Skeletal muscle satellite cell (primary cell): ENCODE measurements around the gene RPS6KA5.
"Not testable (repeated sequence)": the region's sequence is repeated elsewhere in the genome, so short reads cannot be mapped to it uniquely, and the experiment has no call there.

Source experiments
- H3K27me3 ChIP-seq: 2 replicates; pipeline ENCODE4 v1.7.0; 2013; ENCODE audit warnings: low read length; ENCODE audit not compliant: control insufficient read depth, insufficient read depth
- H3K36me3 ChIP-seq: 2 replicates; pipeline ENCODE4 v1.7.0; 2013; ENCODE audit warnings: mild to moderate bottlenecking, control low read depth, low read length; ENCODE audit not compliant: insufficient read depth
- H3K4me1 ChIP-seq: 2 replicates; pipeline ENCODE4 v1.7.0; 2013; ENCODE audit warnings: low read length; ENCODE audit not compliant: control insufficient read depth, insufficient read depth
- H3K4me2 ChIP-seq: 2 replicates; pipeline ENCODE4 v1.7.0; 2013; ENCODE audit warnings: mild to moderate bottlenecking, low read length
- H3K4me3 ChIP-seq: 2 replicates; pipeline ENCODE4 v1.7.0; 2013; ENCODE audit warnings: low read length
- H3K9ac ChIP-seq: 2 replicates; pipeline ENCODE4 v1.7.0; 2013; ENCODE audit warnings: mild to moderate bottlenecking, low read depth, low read length, moderate library complexity
- H3K9me3 ChIP-seq: replicated peaks from 2 replicates; pipeline ENCODE4 v1.7.0; 2013; ENCODE audit warnings: mild to moderate bottlenecking, control low read depth, low read length

Gene RPS6KA5

GRCh38 chr14:90856115-90856514 lies 204.3 kb downstream of the RPS6KA5 start:
- not testable (repeated sequence) for H3K36me3 ChIP-seq, H3K9ac ChIP-seq, H3K4me3 ChIP-seq, H3K27me3 ChIP-seq, H3K4me1 ChIP-seq, H3K4me2 ChIP-seq, H3K9me3 ChIP-seq

GRCh38 chr14:90853116-90853515 lies 207.3 kb downstream of the RPS6KA5 start:
- Histone ChIP-seq H3K9ac (no peak overlapping the region), H3K4me2 (no peak overlapping the region), H3K9me3 (no peaks in the 10 kb centered on the region), H3K4me1 (peaks cover 15% of the 10 kb centered on the region), H3K27me3 (no peaks in the 10 kb centered on the region), H3K4me3 (no peak overlapping the region), H3K36me3 (no peaks in the 10 kb centered on the region)

GRCh38 chr14:90851327-90852036 lies 209.0 kb downstream of the RPS6KA5 start:
- Histone ChIP-seq H3K36me3 (no peaks in the 10 kb centered on the region), H3K27me3 (no peaks in the 10 kb centered on the region), H3K4me2 (no peak overlapping the region), H3K4me3 (no peak overlapping the region), H3K4me1 (peaks cover 22% of the 10 kb centered on the region), H3K9me3 (no peaks in the 10 kb centered on the region), H3K9ac (peak overlapping the region; percentile 26)

- Histone ChIP-seq H3K4me1 (peaks cover 28% of the 10 kb centered on the region), H3K9me3 (no peaks in the 10 kb centered on the region), H3K4me3 (peak overlapping the region; percentile 1), H3K9ac (peak overlapping the region; percentile 69), H3K27me3 (no peaks in the 10 kb centered on the region), H3K36me3 (no peaks in the 10 kb centered on the region), H3K4me2 (peak overlapping the region; percentile 71)
Observed at GRCh38 chr14:90850487-90850886, 210.0 kb downstream of the RPS6KA5 start.

- Histone ChIP-seq H3K9ac (no peak overlapping the region), H3K4me1 (peaks cover 28% of the 10 kb centered on the region), H3K36me3 (no peaks in the 10 kb centered on the region), H3K27me3 (no peaks in the 10 kb centered on the region), H3K4me2 (peak overlapping the region; percentile 71), H3K9me3 (no peaks in the 10 kb centered on the region), H3K4me3 (no peak overlapping the region)
Observed at GRCh38 chr14:90849787-90850444, 210.5 kb downstream of the RPS6KA5 start.

GRCh38 chr14:90848944-90849731 lies 211.3 kb downstream of the RPS6KA5 start:
- Histone ChIP-seq H3K4me3 (no peak overlapping the region), H3K4me2 (no peak overlapping the region), H3K27me3 (no peaks in the 10 kb centered on the region)

GRCh38 chr14:90846511-90846910 lies 213.9 kb downstream of the RPS6KA5 start:
- Histone ChIP-seq H3K27me3 (no peaks in the 10 kb centered on the region), H3K4me1 (peaks cover 27% of the 10 kb centered on the region), H3K36me3 (no peaks in the 10 kb centered on the region), H3K9ac (no peak overlapping the region), H3K4me2 (no peak overlapping the region), H3K4me3 (no peak overlapping the region), H3K9me3 (no peaks in the 10 kb centered on the region)

More at GRCh38 chr14:90848944-90849731, 211.3 kb downstream of the RPS6KA5 start:
- H3K36me3 ChIP-seq = no peaks in the 10 kb centered on the region
- H3K9ac ChIP-seq = no peak overlapping the region
- H3K4me1 ChIP-seq = peaks cover 28% of the 10 kb centered on the region
- no peaks in the 10 kb centered on the region for H3K9me3 ChIP-seq

- Histone ChIP-seq H3K36me3 (no peaks in the 10 kb centered on the region), H3K9me3 (no peaks in the 10 kb centered on the region), H3K4me2 (no peak overlapping the region)
Observed at GRCh38 chr14:90844321-90844720, 216.1 kb downstream of the RPS6KA5 start.

GRCh38 chr14:90842726-90843125 lies 217.7 kb downstream of the RPS6KA5 start:
- Histone ChIP-seq H3K27me3 (no peaks in the 10 kb centered on the region), H3K9me3 (no peaks in the 10 kb centered on the region), H3K4me3 (no peak overlapping the region), H3K4me1 (peaks cover 18% of the 10 kb centered on the region), H3K9ac (no peak overlapping the region), H3K36me3 (no peaks in the 10 kb centered on the region), H3K4me2 (no peak overlapping the region)

More at GRCh38 chr14:90844321-90844720, 216.1 kb downstream of the RPS6KA5 start:
- Histone ChIP-seq H3K4me3 (no peak overlapping the region), H3K4me1 (peaks cover 13% of the 10 kb centered on the region), H3K27me3 (no peaks in the 10 kb centered on the region), H3K9ac (no peak overlapping the region)

GRCh38 chr14:90840667-90841066 lies 219.8 kb downstream of the RPS6KA5 start:
- H3K27me3 ChIP-seq, H3K36me3 ChIP-seq, H3K4me2 ChIP-seq, H3K4me1 ChIP-seq, H3K9me3 ChIP-seq, H3K9ac ChIP-seq, H3K4me3 ChIP-seq: not testable (repeated sequence)

- Histone ChIP-seq H3K4me1 (peaks cover 5% of the 10 kb centered on the region), H3K9ac (no peak overlapping the region), H3K9me3 (no peaks in the 10 kb centered on the region), H3K4me3 (no peak overlapping the region), H3K27me3 (no peaks in the 10 kb centered on the region), H3K36me3 (no peaks in the 10 kb centered on the region), H3K4me2 (no peak overlapping the region)
Observed at GRCh38 chr14:90839889-90840266, 220.6 kb downstream of the RPS6KA5 start.
